HFFc6 (cell line): ENCODE measurements around the gene AMH. TPM values are rescaled to one million over a fixed set of nuclear protein-coding genes. Genes with fewer than 3 reads are reported as not detected.
A peak's percentile ranks its signal among the peaks of the same experiment; 100 is the strongest.

ENCODE experiments used
- DNase-seq: peaks from one replicate; pipeline ENCODE4 v3.0.0-alpha.2; 2018
- H3K27ac Mint-ChIP-seq: 2 replicates; pipeline ENCODE4 v1.8.0; 2020; ENCODE audit warnings: mild to moderate bottlenecking, mixed read lengths
- H3K27me3 Mint-ChIP-seq: 2 replicates; pipeline ENCODE4 v1.8.0; 2021; ENCODE audit warnings: mild to moderate bottlenecking, moderate library complexity, mixed read lengths; ENCODE audit not compliant: insufficient read depth
- H3K36me3 Mint-ChIP-seq: 2 replicates; pipeline ENCODE4 v1.8.0; 2021; ENCODE audit warnings: low read depth, mixed read lengths
- H3K4me1 Mint-ChIP-seq: 2 replicates; pipeline ENCODE4 v1.8.0; 2020; ENCODE audit warnings: low read depth, mixed read lengths
- H3K4me3 Mint-ChIP-seq: 2 replicates; pipeline ENCODE4 v1.8.0; 2020; ENCODE audit warnings: mild to moderate bottlenecking, moderate library complexity, mixed read lengths
- H3K9me3 Mint-ChIP-seq: 2 replicates; pipeline ENCODE4 v1.8.0; 2020; ENCODE audit warnings: mild to moderate bottlenecking, mixed read lengths
- total RNA-seq, 6 experiments: library from RNA; stranded (reverse); fragmentation: NEBNext Ultra II Directional; extraction: Animal tissue kit (Norgen Biotek cat#: 25700); gene quantifications; 2 replicates in 1 of 6; 3 replicates in 5 of 6; pipeline ENCODE4 v1.2.3, GENCODE V29; 2021
- TF ChIP-seq, protein P1 (sequence below): fragments of 200-600 bp; sonication (generic); IDR thresholded peaks from 2 replicates; pipeline ENCODE4 v1.5.0; 2021; ENCODE audit warnings: antibody characterized with exemption, mild to moderate bottlenecking

AMH gene
- total RNA-seq, 6 experiments from 2014 or later, result 0.98 to 2.3 (median 1.4) TPM

DNA sequence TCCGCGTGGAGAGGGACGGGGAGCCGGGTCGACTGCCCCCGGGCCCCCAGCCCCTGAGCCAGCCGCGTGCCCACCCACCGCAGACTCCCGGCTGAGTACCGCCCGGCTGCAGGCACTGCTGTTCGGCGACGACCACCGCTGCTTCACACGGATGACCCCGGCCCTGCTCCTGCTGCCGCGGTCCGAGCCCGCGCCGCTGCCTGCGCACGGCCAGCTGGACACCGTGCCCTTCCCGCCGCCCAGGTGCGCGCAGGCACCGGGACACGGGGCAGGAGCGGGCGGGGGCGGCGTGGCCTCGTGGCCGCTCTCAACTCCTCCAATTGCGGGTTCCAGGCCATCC, 1.6 kb downstream of the AMH start:
- Mint-ChIP-seq H3K9me3 (no peaks in the 10 kb centered on the region), H3K4me1 (no peaks in the 10 kb centered on the region), H3K4me3 (no peak overlapping the region), H3K27ac (no peak overlapping the region), H3K36me3 (no peaks in the 10 kb centered on the region), H3K27me3 (peaks cover 9% of the 10 kb centered on the region)
- TF ChIP-seq, protein P1, sequence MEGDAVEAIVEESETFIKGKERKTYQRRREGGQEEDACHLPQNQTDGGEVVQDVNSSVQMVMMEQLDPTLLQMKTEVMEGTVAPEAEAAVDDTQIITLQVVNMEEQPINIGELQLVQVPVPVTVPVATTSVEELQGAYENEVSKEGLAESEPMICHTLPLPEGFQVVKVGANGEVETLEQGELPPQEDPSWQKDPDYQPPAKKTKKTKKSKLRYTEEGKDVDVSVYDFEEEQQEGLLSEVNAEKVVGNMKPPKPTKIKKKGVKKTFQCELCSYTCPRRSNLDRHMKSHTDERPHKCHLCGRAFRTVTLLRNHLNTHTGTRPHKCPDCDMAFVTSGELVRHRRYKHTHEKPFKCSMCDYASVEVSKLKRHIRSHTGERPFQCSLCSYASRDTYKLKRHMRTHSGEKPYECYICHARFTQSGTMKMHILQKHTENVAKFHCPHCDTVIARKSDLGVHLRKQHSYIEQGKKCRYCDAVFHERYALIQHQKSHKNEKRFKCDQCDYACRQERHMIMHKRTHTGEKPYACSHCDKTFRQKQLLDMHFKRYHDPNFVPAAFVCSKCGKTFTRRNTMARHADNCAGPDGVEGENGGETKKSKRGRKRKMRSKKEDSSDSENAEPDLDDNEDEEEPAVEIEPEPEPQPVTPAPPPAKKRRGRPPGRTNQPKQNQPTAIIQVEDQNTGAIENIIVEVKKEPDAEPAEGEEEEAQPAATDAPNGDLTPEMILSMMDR, result no peak
- no peak for DNase-seq

DNA sequence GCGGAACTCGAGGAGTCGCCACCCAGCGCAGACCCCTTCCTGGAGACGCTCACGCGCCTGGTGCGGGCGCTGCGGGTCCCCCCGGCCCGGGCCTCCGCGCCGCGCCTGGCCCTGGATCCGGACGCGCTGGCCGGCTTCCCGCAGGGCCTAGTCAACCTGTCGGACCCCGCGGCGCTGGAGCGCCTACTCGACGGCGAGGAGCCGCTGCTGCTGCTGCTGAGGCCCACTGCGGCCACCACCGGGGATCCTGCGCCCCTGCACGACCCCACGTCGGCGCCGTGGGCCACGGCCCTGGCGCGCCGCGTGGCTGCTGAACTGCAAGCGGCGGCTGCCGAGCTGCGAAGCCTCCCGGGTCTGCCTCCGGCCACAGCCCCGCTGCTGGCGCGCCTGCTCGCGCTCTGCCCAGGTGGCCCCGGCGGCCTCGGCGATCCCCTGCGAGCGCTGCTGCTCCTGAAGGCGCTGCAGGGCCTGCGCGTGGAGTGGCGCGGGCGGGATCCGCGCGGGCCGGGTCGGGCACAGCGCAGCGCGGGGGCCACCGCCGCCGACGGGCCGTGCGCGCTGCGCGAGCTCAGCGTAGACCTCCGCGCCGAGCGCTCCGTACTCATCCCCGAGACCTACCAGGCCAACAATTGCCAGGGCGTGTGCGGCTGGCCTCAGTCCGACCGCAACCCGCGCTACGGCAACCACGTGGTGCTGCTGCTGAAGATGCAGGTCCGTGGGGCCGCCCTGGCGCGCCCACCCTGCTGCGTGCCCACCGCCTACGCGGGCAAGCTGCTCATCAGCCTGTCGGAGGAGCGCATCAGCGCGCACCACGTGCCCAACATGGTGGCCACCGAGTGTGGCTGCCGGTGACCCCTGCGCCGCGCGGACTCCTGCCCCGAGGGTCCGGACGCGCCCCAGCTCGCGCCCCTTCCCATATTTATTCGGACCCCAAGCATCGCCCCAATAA, 2.3 kb downstream of the AMH start:
- Mint-ChIP-seq H3K27me3 (peaks cover 9% of the 10 kb centered on the region), H3K27ac (no peak overlapping the region), H3K36me3 (no peaks in the 10 kb centered on the region), H3K4me3 (no peak overlapping the region), H3K4me1 (no peaks in the 10 kb centered on the region), H3K9me3 (no peaks in the 10 kb centered on the region)
- TF ChIP-seq, protein P1, result no peak
- no peak for DNase-seq

DNA sequence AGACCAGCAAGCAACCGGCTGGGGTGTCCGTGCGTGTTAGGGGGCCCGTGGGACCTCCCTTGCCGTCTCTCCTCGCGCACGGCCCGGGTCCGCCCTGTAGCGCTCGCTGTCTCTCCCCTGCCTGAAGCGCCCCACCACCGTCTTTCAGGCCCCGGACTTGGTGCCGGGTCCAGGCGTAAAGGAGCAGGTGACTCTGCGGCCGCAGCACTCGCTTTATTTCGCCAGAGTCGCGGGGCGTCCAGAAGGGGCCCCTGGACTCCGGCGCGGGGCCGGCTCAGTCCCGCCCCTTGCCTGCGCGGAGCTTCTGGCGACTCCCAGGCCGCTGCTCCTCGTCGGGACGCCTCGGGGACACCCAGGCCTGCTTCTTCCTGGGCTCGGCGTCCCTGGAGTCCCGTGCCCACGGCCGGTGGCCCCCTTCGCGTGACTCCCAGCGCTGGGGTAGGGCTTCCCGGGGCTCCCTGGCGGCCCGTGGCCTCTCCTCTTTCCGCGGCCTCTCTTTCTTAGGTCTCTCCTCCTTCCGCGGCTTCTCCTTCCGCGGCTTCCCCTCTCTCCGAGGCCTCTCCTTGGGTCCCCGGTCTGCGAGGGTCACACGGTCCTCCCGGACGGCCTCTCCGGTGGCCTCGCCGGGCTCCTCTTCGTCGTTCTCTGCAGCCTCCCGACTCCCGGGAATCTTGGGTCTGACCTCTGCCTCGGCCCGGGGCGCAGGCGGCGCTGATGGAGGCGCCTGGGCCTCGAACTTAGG, 3.1 kb downstream of the AMH start:
- no peaks in the 10 kb centered on the region for H3K9me3 Mint-ChIP-seq
- H3K4me1 Mint-ChIP-seq, result no peaks in the 10 kb centered on the region
- H3K36me3 Mint-ChIP-seq, result no peaks in the 10 kb centered on the region
- DNase-seq, result no peak
- TF ChIP-seq, protein P1, result no peak
- H3K27ac Mint-ChIP-seq, result no peak overlapping the region
- H3K4me3 Mint-ChIP-seq, result no peak overlapping the region
- peaks cover 9% of the 10 kb centered on the region for H3K27me3 Mint-ChIP-seq

DNA sequence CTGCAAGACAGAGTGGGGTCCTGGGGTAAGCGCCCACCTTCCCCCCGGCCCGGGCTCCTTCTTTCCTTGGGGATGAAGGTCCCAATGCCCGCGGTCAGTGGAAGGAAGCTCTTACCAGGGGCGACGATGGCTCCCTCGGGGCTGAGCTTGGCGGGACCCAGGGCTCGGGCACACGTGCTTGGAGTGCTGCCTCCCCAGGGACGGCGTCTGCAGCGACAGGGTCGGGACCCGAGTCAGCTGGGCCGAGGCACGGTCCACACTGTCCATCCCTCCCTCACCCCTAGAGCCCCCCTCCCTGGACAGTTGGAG, 3.6 kb downstream of the AMH start:
- no peak for DNase-seq
- H3K4me3 Mint-ChIP-seq, result no peak overlapping the region
- H3K36me3 Mint-ChIP-seq, result no peaks in the 10 kb centered on the region
- TF ChIP-seq, protein P1, result no peak
- H3K9me3 Mint-ChIP-seq, result no peaks in the 10 kb centered on the region
- H3K4me1 Mint-ChIP-seq, result no peaks in the 10 kb centered on the region
- no peak overlapping the region for H3K27ac Mint-ChIP-seq
- peaks cover 9% of the 10 kb centered on the region for H3K27me3 Mint-ChIP-seq

DNA sequence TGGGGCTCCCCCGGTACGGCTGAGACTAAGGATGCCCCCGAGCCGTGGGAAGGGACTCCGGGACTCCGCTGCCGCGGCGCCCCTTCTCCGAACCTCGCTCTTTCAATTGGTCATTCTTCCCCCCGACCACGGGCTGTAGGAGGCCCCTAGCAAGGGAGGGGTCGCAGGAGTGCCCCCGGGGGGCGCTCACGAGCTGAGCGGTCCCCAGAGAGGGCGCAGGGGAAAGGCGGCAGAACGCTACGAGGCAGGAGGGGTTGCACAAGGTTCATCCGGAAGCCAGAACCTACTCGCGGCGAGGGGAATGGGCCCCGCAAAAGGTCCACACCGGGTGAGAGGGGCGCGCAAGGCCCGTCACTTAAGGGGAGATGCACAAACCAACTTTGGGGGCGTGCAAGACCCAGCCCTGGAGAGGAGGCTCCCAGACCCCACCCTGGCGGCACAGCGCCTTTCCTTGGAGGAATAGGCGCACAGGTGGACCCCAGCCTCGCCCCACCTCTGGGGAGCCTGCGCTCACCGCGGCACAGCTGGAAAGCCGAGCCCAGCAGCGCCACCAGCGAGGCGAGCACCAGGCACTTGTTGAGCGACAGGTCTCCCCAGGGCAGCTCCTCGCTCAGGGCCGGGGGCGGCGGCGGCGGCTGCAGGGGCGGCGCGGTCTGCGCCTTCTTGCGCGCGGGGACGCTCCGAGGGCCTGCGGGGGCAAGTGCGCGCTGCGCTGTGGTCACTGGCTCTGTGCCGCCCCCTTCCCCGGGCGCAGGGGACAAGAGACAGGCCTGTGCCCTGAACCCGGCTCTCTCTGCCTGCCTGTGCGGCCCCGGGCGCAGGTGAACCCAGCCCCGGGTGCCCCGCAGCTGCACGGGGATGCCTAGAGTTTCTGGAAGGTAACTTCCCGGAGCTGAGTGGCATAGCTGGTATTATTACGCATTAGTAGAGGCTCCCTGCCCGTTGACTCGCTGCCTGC, 4.3 kb downstream of the AMH start:
- TF ChIP-seq, protein P1, result peak; percentile 41; the same call in 1 of the 2 replicates
- H3K4me3 Mint-ChIP-seq, result no peak overlapping the region
- H3K4me1 Mint-ChIP-seq, result no peaks in the 10 kb centered on the region
- no peaks in the 10 kb centered on the region for H3K36me3 Mint-ChIP-seq
- no peak overlapping the region for H3K27ac Mint-ChIP-seq
- H3K9me3 Mint-ChIP-seq, result no peaks in the 10 kb centered on the region
- DNase-seq, result no peak
- peaks cover 9% of the 10 kb centered on the region for H3K27me3 Mint-ChIP-seq
